ENCODE results near the gene ADGRG3.

ADGRG3 gene

GRCh38 chr16:57689762-57690558 lies 21.9 kb downstream of the ADGRG3 start:
- Histone ChIP-seq H3K4me1 (ENCODE audit: insufficient read depth, poor library complexity, severe bottlenecking) (no peaks in the 10 kb centered on the region), H3K27me3 (ENCODE audit: insufficient read depth, poor library complexity, severe bottlenecking) (no peaks in the 10 kb centered on the region), H3K4me3 (ENCODE audit: severe bottlenecking) (no peak overlapping the region), H3K36me3 (ENCODE audit: low read depth) (no peaks in the 10 kb centered on the region), H3K27ac (ENCODE audit: poor library complexity, severe bottlenecking) (no peak overlapping the region), H3K9me3 (ENCODE audit: severe bottlenecking) (no peaks in the 10 kb centered on the region)
- TF ChIP-seq, protein P1, sequence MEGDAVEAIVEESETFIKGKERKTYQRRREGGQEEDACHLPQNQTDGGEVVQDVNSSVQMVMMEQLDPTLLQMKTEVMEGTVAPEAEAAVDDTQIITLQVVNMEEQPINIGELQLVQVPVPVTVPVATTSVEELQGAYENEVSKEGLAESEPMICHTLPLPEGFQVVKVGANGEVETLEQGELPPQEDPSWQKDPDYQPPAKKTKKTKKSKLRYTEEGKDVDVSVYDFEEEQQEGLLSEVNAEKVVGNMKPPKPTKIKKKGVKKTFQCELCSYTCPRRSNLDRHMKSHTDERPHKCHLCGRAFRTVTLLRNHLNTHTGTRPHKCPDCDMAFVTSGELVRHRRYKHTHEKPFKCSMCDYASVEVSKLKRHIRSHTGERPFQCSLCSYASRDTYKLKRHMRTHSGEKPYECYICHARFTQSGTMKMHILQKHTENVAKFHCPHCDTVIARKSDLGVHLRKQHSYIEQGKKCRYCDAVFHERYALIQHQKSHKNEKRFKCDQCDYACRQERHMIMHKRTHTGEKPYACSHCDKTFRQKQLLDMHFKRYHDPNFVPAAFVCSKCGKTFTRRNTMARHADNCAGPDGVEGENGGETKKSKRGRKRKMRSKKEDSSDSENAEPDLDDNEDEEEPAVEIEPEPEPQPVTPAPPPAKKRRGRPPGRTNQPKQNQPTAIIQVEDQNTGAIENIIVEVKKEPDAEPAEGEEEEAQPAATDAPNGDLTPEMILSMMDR (IDR thresholded peaks at IDR 0.05; ENCODE audit: poor library complexity, severe bottlenecking), result no peak
- DNase-seq (ENCODE audit: low spot score) (no peak), ATAC-seq (ENCODE audit: low read depth) (no peak)

GRCh38 chr16:57690782-57691471 lies 22.8 kb downstream of the ADGRG3 start:
- Histone ChIP-seq H3K4me3 (ENCODE audit: severe bottlenecking) (no peak overlapping the region), H3K4me1 (ENCODE audit: insufficient read depth, poor library complexity, severe bottlenecking) (no peaks in the 10 kb centered on the region), H3K27ac (ENCODE audit: poor library complexity, severe bottlenecking) (no peak overlapping the region), H3K9me3 (ENCODE audit: severe bottlenecking) (no peaks in the 10 kb centered on the region), H3K27me3 (ENCODE audit: insufficient read depth, poor library complexity, severe bottlenecking) (no peaks in the 10 kb centered on the region), H3K36me3 (ENCODE audit: low read depth) (no peaks in the 10 kb centered on the region)
- no peak for ATAC-seq (ENCODE audit: low read depth)
- DNase-seq (ENCODE audit: low spot score), result no peak
- TF ChIP-seq, protein P1 (IDR thresholded peaks at IDR 0.05; ENCODE audit: poor library complexity, severe bottlenecking), result no peak

- DNase-seq (ENCODE audit: low spot score), result no peak
- TF ChIP-seq, protein P1 (IDR thresholded peaks at IDR 0.05; ENCODE audit: poor library complexity, severe bottlenecking), result no peak
- H3K27me3 ChIP-seq (ENCODE audit: insufficient read depth, poor library complexity, severe bottlenecking), result no peaks in the 10 kb centered on the region
- ATAC-seq (ENCODE audit: low read depth), result no peak
- no peaks in the 10 kb centered on the region for H3K4me1 ChIP-seq (ENCODE audit: insufficient read depth, poor library complexity, severe bottlenecking)
- no peak overlapping the region for H3K27ac ChIP-seq (ENCODE audit: poor library complexity, severe bottlenecking)
- H3K9me3 ChIP-seq (ENCODE audit: severe bottlenecking), result no peaks in the 10 kb centered on the region
- no peak overlapping the region for H3K4me3 ChIP-seq (ENCODE audit: severe bottlenecking)
- H3K36me3 ChIP-seq (ENCODE audit: low read depth), result no peaks in the 10 kb centered on the region
Measured at GRCh38 chr16:57692636-57693035, 24.5 kb downstream of the ADGRG3 start.

DNA sequence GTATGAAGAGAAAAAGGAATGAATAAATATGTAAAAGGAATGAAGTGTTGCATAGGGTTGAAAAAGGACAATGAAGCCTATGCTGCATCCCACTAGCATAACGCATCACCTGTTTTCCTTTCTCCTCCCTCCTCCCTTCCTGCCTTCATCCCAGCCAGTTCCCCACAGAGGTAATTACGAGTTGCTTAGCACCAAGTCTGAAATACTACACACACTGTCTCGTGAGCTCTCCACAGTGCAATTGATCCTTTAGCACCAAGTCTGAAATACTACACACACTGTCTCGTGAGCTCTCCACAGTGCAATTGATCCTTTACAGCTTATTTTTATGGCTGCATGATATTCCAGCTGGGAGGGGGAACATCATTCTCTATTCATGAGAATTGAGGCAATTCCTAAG lies 25.4 kb downstream of the ADGRG3 start:
- Histone ChIP-seq H3K27me3 (ENCODE audit: insufficient read depth, poor library complexity, severe bottlenecking) (no peaks in the 10 kb centered on the region), H3K9me3 (ENCODE audit: severe bottlenecking) (no peaks in the 10 kb centered on the region), H3K4me1 (ENCODE audit: insufficient read depth, poor library complexity, severe bottlenecking) (no peaks in the 10 kb centered on the region), H3K27ac (ENCODE audit: poor library complexity, severe bottlenecking) (no peak overlapping the region), H3K4me3 (ENCODE audit: severe bottlenecking) (no peak overlapping the region), H3K36me3 (ENCODE audit: low read depth) (no peaks in the 10 kb centered on the region)
- DNase-seq (ENCODE audit: low spot score) (no peak), ATAC-seq (ENCODE audit: low read depth) (no peak)
- TF ChIP-seq, protein P1 (IDR thresholded peaks at IDR 0.05; ENCODE audit: poor library complexity, severe bottlenecking), result no peak
